HepG2 (cell line): ENCODE results near the gene EMC10. TPM values are rescaled to one million over a fixed set of nuclear protein-coding genes. Genes with fewer than 3 reads are reported as not detected.

Experiments
- ARID2 ChIP-seq: sonication (generic); formaldehyde crosslinking; IDR thresholded peaks from 2 replicates; pipeline ENCODE4 v1.8.1; 2022; ENCODE audit warnings: mild to moderate bottlenecking, missing genetic modification reagents, borderline replicate concordance
- ATF1 ChIP-seq: IDR thresholded peaks from 2 replicates; pipeline ENCODE4 v1.6.1; 2016; ENCODE audit warnings: mild to moderate bottlenecking, control low read depth
- BHLHE40 ChIP-seq: IDR thresholded peaks from 2 replicates; pipeline ENCODE4 v1.6.1; 2011; ENCODE audit warnings: low read length, improper control_type of control experiment
- CTCF ChIP-seq: sonication (generic); formaldehyde crosslinking; IDR thresholded peaks from 2 replicates; pipeline ENCODE4 v1.5.0; 2020; ENCODE audit warnings: mild to moderate bottlenecking, missing genetic modification reagents, moderate library complexity
- DR1 ChIP-seq: sonication (generic); formaldehyde crosslinking; IDR thresholded peaks from 2 replicates; pipeline ENCODE4 v1.8.0; 2021; ENCODE audit warnings: mild to moderate bottlenecking, missing genetic modification reagents, inconsistent platforms
- FUBP1 ChIP-seq: sonication (generic); formaldehyde crosslinking; IDR thresholded peaks from 2 replicates; pipeline ENCODE4 v1.5.1; 2020; ENCODE audit warnings: missing genetic modification reagents, mild to moderate bottlenecking, borderline replicate concordance
- HNF4A ChIP-seq: sonication (generic); formaldehyde crosslinking; IDR thresholded peaks from 2 replicates; pipeline ENCODE4 v1.4.0; 2020; ENCODE audit warnings: missing genetic modification reagents
- KMT2A ChIP-seq: sonication (generic); formaldehyde crosslinking; IDR thresholded peaks from 2 replicates; pipeline ENCODE4 v1.4.0; 2020; ENCODE audit warnings: missing genetic modification reagents
- MED1 ChIP-seq: sonication (generic); formaldehyde crosslinking; IDR thresholded peaks from 2 replicates; pipeline ENCODE4 v1.4.0; 2020; ENCODE audit warnings: missing genetic modification reagents
- NFKB2 ChIP-seq: sonication (generic); formaldehyde crosslinking; IDR thresholded peaks from 2 replicates; pipeline ENCODE4 v1.4.0; 2020; ENCODE audit warnings: missing genetic modification reagents, borderline replicate concordance
- RBM39 ChIP-seq: fragments of 200-400 bp; formaldehyde crosslinking; IDR thresholded peaks from one replicate; pipeline ENCODE4 v1.6.1; 2018; ENCODE audit warnings: antibody characterized with exemption, mild to moderate bottlenecking, low read depth, low read length; ENCODE audit not compliant: poor library complexity, severe bottlenecking
- RCOR2 ChIP-seq: IDR thresholded peaks from 2 replicates; pipeline ENCODE4 v1.6.1; 2016; ENCODE audit warnings: missing biosample characterization, missing genetic modification reagents
- USF2 ChIP-seq, 2 experiments: sonication (generic) in 1 of 2; formaldehyde crosslinking in 1 of 2; IDR thresholded peaks; 2 replicates each; pipeline versions ENCODE4 v1.5.1 to v1.6.1; 2011 to 2020; ENCODE audit warnings: borderline replicate concordance in 1 of 2, low read depth in 1 of 2, low read length in 1 of 2, mild to moderate bottlenecking in 1 of 2, missing genetic modification reagents in 1 of 2, moderate library complexity in 1 of 2
- XRCC5 ChIP-seq: fragments of 200-400 bp; formaldehyde crosslinking; optimal IDR thresholded peaks from 2 replicates; pipeline ENCODE3; 2017; ENCODE audit warnings: mild to moderate bottlenecking, low read length
- ZBTB2 ChIP-seq: sonication (generic); formaldehyde crosslinking; IDR thresholded peaks from 2 replicates; pipeline ENCODE4 v1.8.0; 2022; ENCODE audit warnings: low read depth, missing genetic modification reagents
- ZBTB25 ChIP-seq: IDR thresholded peaks from 2 replicates; pipeline ENCODE4 v1.6.1; 2018; ENCODE audit warnings: missing genetic modification reagents
- ZC3H13 ChIP-seq: sonication (generic); formaldehyde crosslinking; IDR thresholded peaks from 2 replicates; pipeline ENCODE4 v1.8.1; 2023; ENCODE audit warnings: mild to moderate bottlenecking, missing genetic modification reagents, moderate library complexity
- ZNF224 ChIP-seq: sonication (generic); formaldehyde crosslinking; IDR thresholded peaks from 2 replicates; pipeline ENCODE4 v1.5.0; 2020; ENCODE audit warnings: mild to moderate bottlenecking, missing genetic modification reagents
- ZNF841 ChIP-seq: sonication (generic); formaldehyde crosslinking; IDR thresholded peaks from 2 replicates; pipeline ENCODE4 v1.8.1; 2023; ENCODE audit warnings: missing genetic modification reagents, borderline replicate concordance
- polyA plus RNA-seq, 8 experiments: library from polyadenylated mRNA; depleted of rRNA in 3 of 8; stranded (reverse) in 7 of 8; unstranded in 1 of 8; fragments of >200 nt; fragmentation: Illumina TruSeq in 4 of 8; extraction: Trizol in 4 of 8; gene quantifications; 2 replicates each; pipeline versions ENCODE4 v1.2.1 to v1.2.3, GENCODE V29; 2011 to 2016; ENCODE audit warnings: low read depth in 4 of 8, missing spikeins in 1 of 8, mixed read lengths in 1 of 8; ENCODE audit not compliant: insufficient read depth in 1 of 8
- total RNA-seq, 5 experiments: library from RNA; depleted of rRNA; stranded (reverse); fragments of >200 nt; fragmentation: Illumina TruSeq; extraction: Trizol; gene quantifications; 2 replicates each; pipeline ENCODE4 v1.2.3, GENCODE V29; 2016; ENCODE audit warnings: low read depth in 1 of 5
- TF ChIP-seq, protein P1 (sequence below): fragments of 450-650 bp; IDR thresholded peaks from 2 replicates; pipeline ENCODE4 v1.6.1; 2016

The EMC10 gene
- total and polyA plus RNA-seq, 2 of the 13 experiments (the other 11 are each of a cell fraction or from before 2014, with no cell fraction given) = not detected

GRCh38 chr19:50460161-50460765, 16.0 kb upstream of the EMC10 start (continued):
- no peak for TF ChIP-seq ZBTB25
- TF ChIP-seq BHLHE40 = peak; percentile 53
- peak; percentile 18; the same call in 1 of the 2 replicates for TF ChIP-seq HNF4A (CRISPR knock-in tag)
- no peak for TF ChIP-seq KMT2A (CRISPR knock-in tag)
- peak; percentile 21 for TF ChIP-seq XRCC5
- no peak for TF ChIP-seq MED1 (CRISPR knock-in tag)
- TF ChIP-seq, protein P1, sequence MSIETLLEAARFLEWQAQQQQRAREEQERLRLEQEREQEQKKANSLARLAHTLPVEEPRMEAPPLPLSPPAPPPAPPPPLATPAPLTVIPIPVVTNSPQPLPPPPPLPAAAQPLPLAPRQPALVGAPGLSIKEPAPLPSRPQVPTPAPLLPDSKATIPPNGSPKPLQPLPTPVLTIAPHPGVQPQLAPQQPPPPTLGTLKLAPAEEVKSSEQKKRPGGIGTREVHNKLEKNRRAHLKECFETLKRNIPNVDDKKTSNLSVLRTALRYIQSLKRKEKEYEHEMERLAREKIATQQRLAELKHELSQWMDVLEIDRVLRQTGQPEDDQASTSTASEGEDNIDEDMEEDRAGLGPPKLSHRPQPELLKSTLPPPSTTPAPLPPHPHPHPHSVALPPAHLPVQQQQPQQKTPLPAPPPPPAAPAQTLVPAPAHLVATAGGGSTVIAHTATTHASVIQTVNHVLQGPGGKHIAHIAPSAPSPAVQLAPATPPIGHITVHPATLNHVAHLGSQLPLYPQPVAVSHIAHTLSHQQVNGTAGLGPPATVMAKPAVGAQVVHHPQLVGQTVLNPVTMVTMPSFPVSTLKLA = no peak
- TF ChIP-seq DR1 (CRISPR knock-in tag) = no peak
- TF ChIP-seq USF2 (IDR thresholded peaks at IDR 0.05; ENCODE audit: low read depth, low read length) = no peak
- no peak for TF ChIP-seq USF2 (CRISPR knock-in tag; IDR thresholded peaks at IDR 0.05; ENCODE audit: borderline replicate concordance)
- no peak for TF ChIP-seq NFKB2 (CRISPR knock-in tag)
- TF ChIP-seq ZNF841 (CRISPR knock-in tag) = no peak
- TF ChIP-seq RCOR2 = no peak
- no peak for TF ChIP-seq ZBTB2
- TF ChIP-seq ZC3H13 = no peak
- no peak for TF ChIP-seq ARID2 (CRISPR knock-in tag)
- no peak for TF ChIP-seq ZNF224 (CRISPR knock-in tag)
- no peak for TF ChIP-seq FUBP1 (CRISPR knock-in tag)
- TF ChIP-seq ATF1 = no peak
- TF ChIP-seq RBM39 = no peak
- TF ChIP-seq CTCF (CRISPR knock-in tag) = peak; percentile 70
